ENCODE measurements around the gene MLC1.

MLC1 gene

GRCh38 chr22:50014655-50015401 is 70.4 kb downstream of the MLC1 start:
- peaks cover 37% of the 10 kb centered on the region for H3K27me3 ChIP-seq (ENCODE audit: low read depth, low read length)
- no peaks in the 10 kb centered on the region for H3K9me3 ChIP-seq (ENCODE audit: control insufficient read depth in 1 of 2, low read length in 2 of 2)
- H3K27ac ChIP-seq (ENCODE audit: low read length): no peak overlapping the region
- no peaks in the 10 kb centered on the region for H3K36me3 ChIP-seq (ENCODE audit: control insufficient read depth in 1 of 2, insufficient read depth in 2 of 2, low read length in 2 of 2)
- H3K4me1 ChIP-seq (ENCODE audit: control insufficient read depth in 1 of 2, insufficient read depth in 2 of 2, low read length in 2 of 2): peaks cover 0 to 19% of the 10 kb centered on the region in 2 donors
- H3K4me3 ChIP-seq (ENCODE audit: low read depth in 1 of 2, low read length in 2 of 2): no peak overlapping the region

DNA sequence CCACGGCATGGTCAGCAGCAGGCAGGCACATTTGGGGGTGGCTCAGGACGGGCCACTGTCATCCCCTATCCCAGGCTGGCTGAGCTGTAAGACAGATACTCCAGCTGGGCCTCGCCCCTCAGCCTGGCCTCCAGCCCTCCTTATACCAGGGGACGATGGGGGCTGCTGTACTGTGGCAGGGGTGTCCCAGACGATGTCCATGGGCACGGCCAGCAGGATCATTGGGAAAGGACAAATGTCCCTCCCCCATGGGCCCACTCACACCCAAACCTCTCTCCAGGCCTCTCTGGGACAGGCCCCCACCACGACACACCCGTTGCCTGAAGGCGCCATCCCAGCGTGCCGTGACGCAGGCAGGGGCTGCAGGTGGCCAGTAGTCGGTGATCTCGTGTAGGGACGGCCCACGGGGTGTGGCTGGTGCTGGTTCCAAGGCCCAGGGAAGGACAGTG is 71.1 kb downstream of the MLC1 start:
- H3K27ac ChIP-seq (ENCODE audit: low read length): no peak overlapping the region
- H3K36me3 ChIP-seq (ENCODE audit: control insufficient read depth in 1 of 2, insufficient read depth in 2 of 2, low read length in 2 of 2): no peaks in the 10 kb centered on the region
- H3K9me3 ChIP-seq (ENCODE audit: control insufficient read depth in 1 of 2, low read length in 2 of 2): no peaks in the 10 kb centered on the region
- no peak overlapping the region for H3K4me3 ChIP-seq (ENCODE audit: low read depth in 1 of 2, low read length in 2 of 2)
- H3K4me1 ChIP-seq (ENCODE audit: control insufficient read depth in 1 of 2, insufficient read depth in 2 of 2, low read length in 2 of 2): peaks cover 0 to 19% of the 10 kb centered on the region in 2 donors
- peaks cover 36% of the 10 kb centered on the region for H3K27me3 ChIP-seq (ENCODE audit: low read depth, low read length)

DNA sequence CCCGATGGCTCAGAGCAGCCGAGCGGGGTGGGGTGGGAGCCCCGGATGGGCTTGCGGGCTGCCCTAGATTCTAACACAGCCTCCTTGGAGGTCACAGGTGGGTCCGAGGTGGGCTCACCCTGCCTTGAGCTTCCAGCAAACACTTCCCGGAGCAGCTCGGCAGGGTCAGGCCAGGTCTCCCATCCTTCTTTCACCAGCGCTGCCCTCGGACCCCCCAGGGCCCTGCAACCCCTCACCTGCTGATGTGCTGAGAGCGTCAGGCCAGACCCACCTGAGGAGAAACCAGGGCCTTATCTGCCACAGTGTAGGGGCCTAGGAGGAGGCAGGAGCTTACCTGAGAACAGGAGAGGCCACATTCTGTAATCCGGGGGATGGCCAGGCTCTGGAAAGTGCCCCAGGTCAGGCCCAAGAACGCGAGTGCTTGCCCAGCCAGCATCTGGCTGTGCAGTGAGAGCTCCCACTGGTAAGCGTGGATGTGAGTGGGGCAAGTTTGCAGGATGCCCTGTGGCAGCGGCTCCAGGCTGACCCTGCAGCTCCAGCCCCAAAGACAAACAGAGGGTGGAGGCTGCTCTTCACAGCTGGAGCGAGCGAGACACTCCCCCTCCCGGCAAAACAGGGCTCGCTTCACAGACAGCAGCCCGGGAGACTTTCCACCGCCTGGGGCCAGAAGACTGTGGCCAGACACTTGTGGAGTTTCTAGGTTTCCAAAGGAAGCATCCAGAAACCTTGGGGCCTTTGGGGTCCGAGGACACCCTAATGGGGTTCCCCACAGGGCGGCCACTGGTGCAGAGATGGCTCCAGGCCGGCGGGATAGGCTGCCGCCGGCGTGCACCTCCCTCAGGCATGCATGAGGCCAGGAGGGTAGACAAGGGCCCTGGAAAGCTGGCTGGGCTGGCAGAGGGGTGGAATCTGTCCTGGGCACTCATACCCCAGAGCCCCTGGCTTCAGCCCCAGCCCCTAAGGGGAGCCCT is 72.7 kb downstream of the MLC1 start, which contains the start of gene IL17REL:
IL17REL (minus strand) TSS at position 555 of the 971 bp plus-strand sequence; CDS start at position 436, 119 bp downstream.
- no peak within 1 kb of the TSS for H3K27ac ChIP-seq (ENCODE audit: low read length)
- H3K4me3 ChIP-seq (ENCODE audit: low read depth in 1 of 2, low read length in 2 of 2): no peak within 1 kb of the TSS
- H3K4me1 ChIP-seq (ENCODE audit: control insufficient read depth in 1 of 2, insufficient read depth in 2 of 2, low read length in 2 of 2): peaks cover 0 to 19% of the 10 kb centered on the region in 2 donors
- no peaks in the 10 kb centered on the region for H3K36me3 ChIP-seq (ENCODE audit: control insufficient read depth in 1 of 2, insufficient read depth in 2 of 2, low read length in 2 of 2)
- peaks cover 31% of the 10 kb centered on the region for H3K27me3 ChIP-seq (ENCODE audit: low read depth, low read length)
- H3K9me3 ChIP-seq (ENCODE audit: control insufficient read depth in 1 of 2, low read length in 2 of 2): no peaks in the 10 kb centered on the region

DNA sequence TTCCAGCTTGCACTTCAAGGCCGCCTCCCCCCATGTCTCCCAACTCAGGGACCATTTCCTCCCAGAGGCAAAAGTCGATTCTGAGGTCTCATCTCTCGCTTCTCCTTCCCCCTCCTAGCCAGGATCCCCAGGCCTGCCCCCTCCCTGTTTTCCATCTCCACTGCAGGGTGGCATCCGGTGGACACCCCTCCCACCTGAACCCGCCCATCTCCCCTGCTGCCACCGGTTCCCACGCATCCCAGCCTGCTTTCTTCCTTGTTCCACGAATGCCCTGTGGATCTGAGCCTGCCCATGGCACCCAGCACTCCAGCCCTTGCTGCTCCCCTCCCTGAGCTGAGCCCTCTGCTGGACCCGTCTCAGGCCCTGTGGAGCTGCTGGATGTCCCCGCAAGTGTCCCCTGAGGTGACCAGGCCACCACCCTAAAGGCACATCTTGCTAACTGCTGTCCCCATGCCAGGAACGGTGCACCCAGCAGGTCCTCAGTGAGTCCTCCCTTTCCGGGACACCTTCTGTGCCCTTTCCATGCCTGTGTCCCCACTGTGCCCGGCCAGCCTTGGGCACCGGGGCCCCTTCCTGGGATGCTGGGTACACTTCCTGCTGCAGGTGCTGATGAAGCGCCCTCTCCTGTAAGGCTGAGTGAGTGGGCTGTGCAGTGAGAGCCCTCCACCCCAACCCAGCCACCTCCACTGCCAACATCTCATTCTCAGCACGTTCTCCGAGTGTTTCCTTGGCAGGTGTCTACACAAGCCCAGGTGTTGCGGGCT is 73.6 kb downstream of the MLC1 start:
- no peaks in the 10 kb centered on the region for H3K9me3 ChIP-seq (ENCODE audit: control insufficient read depth in 1 of 2, low read length in 2 of 2)
- no peaks in the 10 kb centered on the region for H3K36me3 ChIP-seq (ENCODE audit: control insufficient read depth in 1 of 2, insufficient read depth in 2 of 2, low read length in 2 of 2)
- peaks cover 0 to 19% of the 10 kb centered on the region in 2 donors for H3K4me1 ChIP-seq (ENCODE audit: control insufficient read depth in 1 of 2, insufficient read depth in 2 of 2, low read length in 2 of 2)
- H3K4me3 ChIP-seq (ENCODE audit: low read depth in 1 of 2, low read length in 2 of 2): no peak overlapping the region
- no peak overlapping the region for H3K27ac ChIP-seq (ENCODE audit: low read length)
- peaks cover 31% of the 10 kb centered on the region for H3K27me3 ChIP-seq (ENCODE audit: low read depth, low read length)

- peaks cover 31% of the 10 kb centered on the region for H3K27me3 ChIP-seq (ENCODE audit: low read depth, low read length)
- H3K27ac ChIP-seq (ENCODE audit: low read length): no peak overlapping the region
- no peaks in the 10 kb centered on the region for H3K36me3 ChIP-seq (ENCODE audit: control insufficient read depth in 1 of 2, insufficient read depth in 2 of 2, low read length in 2 of 2)
- H3K4me3 ChIP-seq (ENCODE audit: low read depth in 1 of 2, low read length in 2 of 2): no peak overlapping the region
- no peaks in the 10 kb centered on the region for H3K9me3 ChIP-seq (ENCODE audit: control insufficient read depth in 1 of 2, low read length in 2 of 2)
- peaks cover 0 to 19% of the 10 kb centered on the region in 2 donors for H3K4me1 ChIP-seq (ENCODE audit: control insufficient read depth in 1 of 2, insufficient read depth in 2 of 2, low read length in 2 of 2)
Measured at GRCh38 chr22:50010676-50011446, 74.4 kb downstream of the MLC1 start.

DNA sequence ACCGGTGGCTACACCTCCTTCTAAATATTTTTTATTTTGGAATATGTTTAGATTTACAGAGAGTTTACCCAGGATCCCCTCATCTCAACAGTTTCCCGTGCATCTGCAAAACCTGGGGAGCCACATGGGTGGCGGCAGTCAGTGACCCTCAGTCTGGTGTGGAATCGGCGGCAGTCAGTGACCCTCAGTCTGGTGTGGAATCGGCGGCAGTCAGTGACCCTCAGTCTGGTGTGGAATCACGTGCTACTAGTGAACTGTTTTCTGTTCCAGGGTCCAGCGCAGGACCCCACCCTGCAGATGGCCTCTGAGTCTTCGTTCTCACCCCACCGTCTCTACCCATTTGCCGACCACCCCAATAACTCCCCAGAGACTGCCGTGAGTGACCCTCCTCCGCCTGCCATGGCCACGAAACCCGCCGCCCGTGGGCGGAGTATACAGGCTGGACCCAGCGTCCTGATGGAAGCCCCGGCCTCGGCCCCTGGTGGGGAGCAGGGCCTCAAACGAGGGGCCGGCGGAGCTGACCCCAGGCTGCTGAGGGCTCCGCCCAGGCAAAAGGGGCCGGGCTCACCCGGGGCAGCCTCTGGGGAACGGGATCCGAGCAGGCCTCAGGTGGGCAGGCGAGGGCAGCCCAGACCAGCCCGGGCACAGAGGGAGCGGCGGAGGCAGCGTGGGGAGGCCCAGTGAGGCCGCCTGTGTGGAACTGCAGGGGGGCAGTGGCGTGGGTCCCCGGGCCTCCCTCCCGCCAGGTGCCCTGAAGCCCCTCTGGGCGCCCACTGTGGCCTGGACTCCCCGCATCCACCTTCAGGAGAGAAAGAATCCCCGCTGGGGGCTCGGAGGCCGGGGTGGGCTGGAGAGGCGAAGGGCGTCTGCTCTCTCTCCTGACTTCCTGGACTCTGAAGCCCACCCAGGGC is 75.2 kb downstream of the MLC1 start:
- H3K27me3 ChIP-seq (ENCODE audit: low read depth, low read length): peaks cover 31% of the 10 kb centered on the region
- no peak overlapping the region for H3K27ac ChIP-seq (ENCODE audit: low read length)
- no peaks in the 10 kb centered on the region for H3K9me3 ChIP-seq (ENCODE audit: control insufficient read depth in 1 of 2, low read length in 2 of 2)
- no peaks in the 10 kb centered on the region for H3K36me3 ChIP-seq (ENCODE audit: control insufficient read depth in 1 of 2, insufficient read depth in 2 of 2, low read length in 2 of 2)
- H3K4me3 ChIP-seq (ENCODE audit: low read depth in 1 of 2, low read length in 2 of 2): no peak overlapping the region
- H3K4me1 ChIP-seq (ENCODE audit: control insufficient read depth in 1 of 2, insufficient read depth in 2 of 2, low read length in 2 of 2): peaks cover 0 to 18% of the 10 kb centered on the region in 2 donors

Measured in muscle layer of duodenum (tissue), 2 donors.